ENCODE measurements around the gene CTNND2.

- TF ChIP-seq CTCF (IDR thresholded peaks at IDR 0.05), result no peak
- no peak for TF ChIP-seq EZH2 (IDR thresholded peaks at IDR 0.05)
These were observed 304.7 kb downstream of the CTNND2 start for GRCh38 chr5:11599499-11599898.
